SU-DHL-6 (cell line): ENCODE results near the gene ADGRD1.

Experiments used
- CTCF ChIP-seq: fragments of 200-600 bp; sonication (generic); IDR thresholded peaks from one replicate; pipeline ENCODE4 v1.5.1; 2017; ENCODE audit warnings: antibody characterized with exemption, mild to moderate bottlenecking, low read length, moderate library complexity; ENCODE audit not compliant: insufficient read depth, poor library complexity, severe bottlenecking
- EZH2phosphoT487 ChIP-seq: fragments of 200-600 bp; sonication (generic), shearing (Covaris generic); conservative IDR thresholded peaks from 2 replicates; pipeline ENCODE4 v1.6.1; 2018; ENCODE audit warnings: mild to moderate bottlenecking, antibody characterized with exemption, low read length, moderate library complexity, mixed read lengths

- no peak for TF ChIP-seq CTCF
- TF ChIP-seq EZH2phosphoT487, result no peak
Observed at GRCh38 chr12:131130311-131130911, 176.7 kb downstream of the ADGRD1 start.
